Activated CD4-positive, alpha-beta T cell treated with anti-CD3 and anti-CD28 coated beads, Interleukin-2, amount 50 U/mL, for 4 hours (primary cell): ENCODE results near the gene DDX4.
"Not testable (repeated sequence)": the region's sequence is repeated elsewhere in the genome, so short reads cannot be mapped to it uniquely, and the experiment has no call there.

Experiments used
- DNase-seq, 2 experiments: peaks; one replicate each; pipeline ENCODE4 v3.0.0-alpha.2; 2020

DDX4 gene

GRCh38 chr5:55737793-55738192 is at the start of gene DDX4:
TSS of gene DDX4 (plus strand) at chr5:55738061. CDS start at chr5:55738964, 903 bp downstream.
- DNase-seq = no peak

- DNase-seq = no peak
Observed at GRCh38 chr5:55691265-55692105, 46.4 kb upstream of the DDX4 start.

GRCh38 chr5:55692106-55692417 is 45.8 kb upstream of the DDX4 start:
- DNase-seq = no peak

- no peak for DNase-seq
Observed at GRCh38 chr5:55692509-55692908, 45.4 kb upstream of the DDX4 start.

GRCh38 chr5:55694152-55694830 is 43.6 kb upstream of the DDX4 start:
- no peak for DNase-seq

- not testable (repeated sequence) for DNase-seq
Observed at GRCh38 chr5:55696704-55697103, 41.2 kb upstream of the DDX4 start.

- no peak for DNase-seq
Observed at GRCh38 chr5:55699041-55699688, 38.7 kb upstream of the DDX4 start.

GRCh38 chr5:55700745-55701144 is 37.1 kb upstream of the DDX4 start:
- no peak for DNase-seq

- DNase-seq = no peak
Observed at GRCh38 chr5:55701462-55702103, 36.3 kb upstream of the DDX4 start.

- DNase-seq = no peak
Observed at GRCh38 chr5:55702598-55703345, 35.1 kb upstream of the DDX4 start.

GRCh38 chr5:55706230-55706629 is 31.6 kb upstream of the DDX4 start:
- no peak for DNase-seq

GRCh38 chr5:55708732-55709131 is 29.1 kb upstream of the DDX4 start:
- DNase-seq = no peak

- DNase-seq = no peak
Observed at GRCh38 chr5:55711507-55712022, 26.3 kb upstream of the DDX4 start.

GRCh38 chr5:55712023-55712859 is 25.6 kb upstream of the DDX4 start, which contains the start of gene SLC38A9:
TSS of gene SLC38A9 (minus strand) at chr5:55712324. CDS start at chr5:55697958, 14,366 bp downstream.
- peak; percentile 91 to 92 for DNase-seq

GRCh38 chr5:55713871-55714270 is 24.0 kb upstream of the DDX4 start:
- no peak for DNase-seq

GRCh38 chr5:55714339-55714738 is 23.5 kb upstream of the DDX4 start:
- DNase-seq = no peak

- no peak for DNase-seq
Observed at GRCh38 chr5:55714749-55715148, 23.1 kb upstream of the DDX4 start.

GRCh38 chr5:55715519-55716078 is 22.3 kb upstream of the DDX4 start:
- DNase-seq = no peak

- DNase-seq = not testable (repeated sequence)
Observed at GRCh38 chr5:55719026-55719425, 18.8 kb upstream of the DDX4 start.

- DNase-seq = no peak
Observed at GRCh38 chr5:55720188-55720703, 17.6 kb upstream of the DDX4 start.

- DNase-seq = no peak
Observed at GRCh38 chr5:55724281-55724680, 13.6 kb upstream of the DDX4 start.
